ENCODE measurements around the gene SMURF2. TPM values are rescaled to one million over a fixed set of nuclear protein-coding genes. Genes with fewer than 3 reads are reported as not detected.

Gene SMURF2
- total and polyA plus RNA-seq, 9 donors, result 9.9 to 29.0 (median 22.6) TPM

DNA sequence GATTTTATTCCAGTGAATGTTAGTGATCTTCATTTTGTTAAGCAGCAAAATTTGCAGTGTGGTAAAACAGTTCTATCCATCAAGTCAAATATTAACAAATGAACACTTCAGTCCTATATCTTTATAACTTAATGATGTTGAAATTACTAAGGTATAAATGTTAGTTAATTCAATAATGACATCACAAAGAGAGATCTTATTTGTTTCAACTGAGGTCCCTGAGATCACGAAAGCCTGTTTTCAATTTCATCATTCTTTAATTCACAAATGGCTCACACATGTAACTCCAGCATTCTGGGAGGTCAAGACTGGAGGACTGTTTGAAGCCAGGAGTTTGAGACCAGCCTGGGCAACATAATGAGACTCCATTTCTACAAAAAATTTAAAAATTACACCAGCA is 13.9 kb downstream of the SMURF2 start:
- no peaks in the 10 kb centered on the region for H3K9me3 ChIP-seq
- H3K27ac ChIP-seq, result no peak overlapping the region
- no peak for DNase-seq
- H3K36me3 ChIP-seq, result no peaks in the 10 kb centered on the region
- H3K4me1 ChIP-seq (ENCODE audit: insufficient read depth), result no peaks in the 10 kb centered on the region
- no peak overlapping the region for H3K4me3 ChIP-seq
- WGBS, 3 donors, result 93 to 95% (median 95%) methylated on average over 1 of the region's 1 CpG
- intact Hi-C loops (cut with DNase I), result no loop called here
- no peak for TF ChIP-seq POLR2A (IDR thresholded peaks at IDR 0.05)
- TF ChIP-seq, protein P1, sequence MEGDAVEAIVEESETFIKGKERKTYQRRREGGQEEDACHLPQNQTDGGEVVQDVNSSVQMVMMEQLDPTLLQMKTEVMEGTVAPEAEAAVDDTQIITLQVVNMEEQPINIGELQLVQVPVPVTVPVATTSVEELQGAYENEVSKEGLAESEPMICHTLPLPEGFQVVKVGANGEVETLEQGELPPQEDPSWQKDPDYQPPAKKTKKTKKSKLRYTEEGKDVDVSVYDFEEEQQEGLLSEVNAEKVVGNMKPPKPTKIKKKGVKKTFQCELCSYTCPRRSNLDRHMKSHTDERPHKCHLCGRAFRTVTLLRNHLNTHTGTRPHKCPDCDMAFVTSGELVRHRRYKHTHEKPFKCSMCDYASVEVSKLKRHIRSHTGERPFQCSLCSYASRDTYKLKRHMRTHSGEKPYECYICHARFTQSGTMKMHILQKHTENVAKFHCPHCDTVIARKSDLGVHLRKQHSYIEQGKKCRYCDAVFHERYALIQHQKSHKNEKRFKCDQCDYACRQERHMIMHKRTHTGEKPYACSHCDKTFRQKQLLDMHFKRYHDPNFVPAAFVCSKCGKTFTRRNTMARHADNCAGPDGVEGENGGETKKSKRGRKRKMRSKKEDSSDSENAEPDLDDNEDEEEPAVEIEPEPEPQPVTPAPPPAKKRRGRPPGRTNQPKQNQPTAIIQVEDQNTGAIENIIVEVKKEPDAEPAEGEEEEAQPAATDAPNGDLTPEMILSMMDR (IDR thresholded peaks at IDR 0.05), result no peak
- no peak for TF ChIP-seq EP300 (IDR thresholded peaks at IDR 0.05)
- no peaks in the 10 kb centered on the region for H3K27me3 ChIP-seq

DNA sequence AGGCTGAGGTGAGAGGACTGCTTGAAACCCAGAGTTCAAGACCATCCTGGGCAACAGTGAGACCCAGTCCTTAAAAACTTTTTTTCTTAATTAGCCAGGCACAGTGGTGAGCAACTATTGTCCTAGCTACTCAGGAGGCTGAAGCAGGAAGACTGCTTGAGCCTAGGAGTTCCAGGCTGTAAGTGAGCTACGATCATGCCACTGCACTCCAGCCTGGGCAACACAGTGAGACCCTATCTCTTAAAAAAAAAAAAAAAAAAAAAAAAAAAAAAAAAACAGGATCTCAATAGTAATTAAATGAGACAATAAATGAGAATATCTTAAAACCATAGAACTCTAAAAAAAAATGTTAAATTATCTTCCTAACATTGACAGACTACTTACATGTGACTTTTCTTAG is 14.3 kb downstream of the SMURF2 start:
- TF ChIP-seq POLR2A (IDR thresholded peaks at IDR 0.05), result no peak
- TF ChIP-seq EP300 (IDR thresholded peaks at IDR 0.05), result no peak
- TF ChIP-seq, protein P1 (IDR thresholded peaks at IDR 0.05), result no peak
- Histone ChIP-seq H3K4me1 (ENCODE audit: insufficient read depth) (no peaks in the 10 kb centered on the region), H3K9me3 (no peaks in the 10 kb centered on the region), H3K36me3 (no peaks in the 10 kb centered on the region), H3K4me3 (no peak overlapping the region), H3K27me3 (no peaks in the 10 kb centered on the region), H3K27ac (no peak overlapping the region)
- 92 to 96% (median 96%) methylated on average over 1 of the region's 1 CpG for WGBS, 3 donors
- no peak for DNase-seq
- intact Hi-C loops (cut with DNase I), result no loop called here

DNA sequence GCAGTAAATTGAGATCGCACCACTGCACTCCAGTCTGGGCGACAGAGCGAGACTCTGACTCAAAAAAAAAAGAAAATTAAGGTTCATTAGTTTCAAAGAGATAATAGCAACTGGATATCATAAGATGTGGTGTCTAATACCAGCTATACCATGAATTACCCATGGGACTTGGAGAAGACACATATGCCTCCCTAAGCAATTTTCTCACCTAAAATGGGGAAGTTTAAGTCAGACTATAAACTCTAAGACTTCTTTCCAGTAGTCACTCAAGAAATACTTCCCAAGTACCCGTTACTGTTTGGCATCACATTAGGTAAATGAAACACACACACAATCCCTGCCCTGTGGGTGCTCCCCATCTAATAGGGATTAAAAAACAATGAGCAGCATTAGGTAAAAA is 22.6 kb downstream of the SMURF2 start:
- Histone ChIP-seq H3K36me3 (no peaks in the 10 kb centered on the region), H3K27me3 (no peaks in the 10 kb centered on the region), H3K4me1 (ENCODE audit: insufficient read depth) (peaks cover 3% of the 10 kb centered on the region), H3K9me3 (no peaks in the 10 kb centered on the region), H3K4me3 (no peak overlapping the region), H3K27ac (no peak overlapping the region)
- DNase-seq, result no peak
- intact Hi-C loops (cut with DNase I), result no loop called here
- 95 to 97% (median 96%) methylated on average over 4 of the region's 4 CpGs for WGBS, 3 donors
- TF ChIP-seq POLR2A (IDR thresholded peaks at IDR 0.05), result no peak

DNA sequence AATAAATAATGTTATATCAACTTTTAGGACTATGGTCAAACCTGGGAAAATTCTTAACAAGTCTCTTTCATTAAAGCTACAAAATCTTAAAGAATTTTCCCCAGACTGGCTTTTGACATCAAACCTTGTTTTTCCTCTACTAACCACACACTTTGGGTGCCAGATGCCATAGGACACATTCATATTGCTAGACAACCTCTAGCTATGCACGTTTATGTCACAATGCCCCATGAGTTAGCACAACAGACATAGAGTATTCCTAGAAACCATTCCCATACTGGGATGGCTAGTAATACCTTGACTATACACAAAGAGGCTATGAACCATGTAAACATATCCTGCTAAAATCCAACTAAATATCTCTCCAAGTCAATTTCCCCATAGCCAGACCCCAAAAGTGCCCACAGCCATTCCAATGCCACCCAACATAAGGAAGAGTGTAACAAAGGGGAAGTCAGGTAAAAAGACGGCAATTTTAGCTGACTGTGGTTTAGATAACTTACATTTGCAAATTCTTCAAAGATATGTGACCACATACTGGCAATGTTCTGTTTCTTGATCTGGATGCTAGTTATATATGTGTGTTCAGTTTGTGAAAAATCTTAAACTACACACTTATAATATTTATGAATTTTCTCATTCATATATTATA is 23.4 kb downstream of the SMURF2 start:
- no peaks in the 10 kb centered on the region for H3K27me3 ChIP-seq
- H3K27ac ChIP-seq, result no peak overlapping the region
- intact Hi-C loops (cut with DNase I), result no loop called here
- H3K4me1 ChIP-seq (ENCODE audit: insufficient read depth), result peaks cover 3% of the 10 kb centered on the region
- DNase-seq, result no peak
- no peak overlapping the region for H3K4me3 ChIP-seq
- no peaks in the 10 kb centered on the region for H3K9me3 ChIP-seq
- TF ChIP-seq, protein P1 (IDR thresholded peaks at IDR 0.05), result no peak
- TF ChIP-seq EP300 (IDR thresholded peaks at IDR 0.05) (no peak), POLR2A (IDR thresholded peaks at IDR 0.05) (no peak)
- no peaks in the 10 kb centered on the region for H3K36me3 ChIP-seq
- 77 to 90% (median 83%) methylated on average over 2 of the region's 2 CpGs for WGBS, 3 donors

DNA sequence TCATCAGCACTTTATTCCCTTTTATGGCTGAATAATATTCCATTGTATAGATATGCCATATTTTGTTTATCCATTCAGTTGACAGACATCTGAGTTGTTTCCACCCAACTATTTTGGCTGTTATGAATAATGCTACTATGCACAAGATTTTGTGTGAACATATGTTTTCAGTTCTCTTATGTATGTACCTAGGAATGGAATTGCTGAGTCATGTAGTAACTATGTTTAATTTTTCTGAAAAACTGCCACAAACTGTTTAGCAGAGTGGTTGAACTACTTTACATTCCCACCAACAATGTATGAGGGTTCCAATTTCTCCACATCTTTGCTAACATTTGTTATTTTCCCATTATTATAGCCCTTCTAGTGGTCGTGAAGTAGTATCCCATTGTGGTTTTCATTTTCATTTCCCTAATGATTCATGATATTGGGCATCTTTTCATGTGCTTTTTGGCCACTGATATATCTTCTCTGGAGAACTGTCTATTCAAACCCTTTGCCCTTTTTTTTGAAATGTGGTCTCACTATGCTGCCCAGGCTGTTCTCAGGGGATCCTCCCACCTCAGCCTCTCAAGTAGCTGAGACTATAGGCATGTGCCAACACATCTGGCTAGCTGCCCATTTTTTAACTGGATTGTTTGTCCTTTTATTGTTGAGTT is 26.3 kb downstream of the SMURF2 start:
- Histone ChIP-seq H3K27ac (no peak overlapping the region), H3K36me3 (no peaks in the 10 kb centered on the region), H3K27me3 (no peaks in the 10 kb centered on the region), H3K4me1 (ENCODE audit: insufficient read depth) (peaks cover 6% of the 10 kb centered on the region), H3K4me3 (no peak overlapping the region), H3K9me3 (no peaks in the 10 kb centered on the region)
- 39 to 58% (median 44%) methylated on average over 1 of the region's 1 CpG for WGBS, 3 donors
- TF ChIP-seq EP300 (IDR thresholded peaks at IDR 0.05), result no peak
- TF ChIP-seq POLR2A (IDR thresholded peaks at IDR 0.05), result no peak
- TF ChIP-seq, protein P1 (IDR thresholded peaks at IDR 0.05), result no peak
- intact Hi-C loops (cut with DNase I), result no loop called here
- no peak for DNase-seq

All from ovary (tissue), 9 donors.